Measurements from ENCODE around the gene SPESP1.

SPESP1 gene

GRCh38 chr15:68900027-68900426 is 30.3 kb upstream of the SPESP1 start:
- no peak overlapping the region for H3K9ac ChIP-seq (ENCODE audit: low read length)
- H4K8ac ChIP-seq (ENCODE audit: low read depth, low read length) = no peak overlapping the region
- no peak overlapping the region for H2AK5ac ChIP-seq (ENCODE audit: low read length)
- no peak overlapping the region for H3K14ac ChIP-seq (ENCODE audit: low read length)
- H3K79me2 ChIP-seq (ENCODE audit: control insufficient read depth, insufficient read depth, low read length, poor library complexity) = no peaks in the 10 kb centered on the region
- no CpG with 5 or more reads among the region's 3 CpGs for WGBS (ENCODE audit: extremely low coverage, insufficient coverage, insufficient read length)
- no peaks in the 10 kb centered on the region for H3K27me3 ChIP-seq (ENCODE audit: insufficient read depth, low read length)
- no peak overlapping the region for H3K4ac ChIP-seq (ENCODE audit: low read depth, low read length)
- no peak overlapping the region for H3K23ac ChIP-seq (ENCODE audit: low read length)
- no peak overlapping the region for H2AFZ ChIP-seq (ENCODE audit: insufficient read depth, low read length, poor library complexity)
- peaks cover 3% of the 10 kb centered on the region for H3K9me3 ChIP-seq (ENCODE audit: insufficient read depth, low read depth, low read length)
- no peaks in the 10 kb centered on the region for H3K79me1 ChIP-seq (ENCODE audit: low read length)
- no peak overlapping the region for H3K18ac ChIP-seq (ENCODE audit: low read length)
- H4K91ac ChIP-seq (ENCODE audit: low read depth, low read length) = no peak overlapping the region
- H3K4me2 ChIP-seq (ENCODE audit: low read length) = no peak overlapping the region
- H2BK5ac ChIP-seq (ENCODE audit: low read depth, low read length, poor library complexity) = no peak overlapping the region
- H3K27ac ChIP-seq (ENCODE audit: low read depth, low read length) = no peak overlapping the region
- no peaks in the 10 kb centered on the region for H3K36me3 ChIP-seq (ENCODE audit: control insufficient read depth in 1 of 2, insufficient read depth in 2 of 2, low read length in 2 of 2)
- no peak overlapping the region for H2BK12ac ChIP-seq (ENCODE audit: low read length)
- no peak overlapping the region for H4K12ac ChIP-seq (ENCODE audit: low read depth, low read length)
- DNase-seq = no peak
- no peak overlapping the region for H2BK120ac ChIP-seq (ENCODE audit: insufficient read depth, low read length, poor library complexity)
- no peaks in the 10 kb centered on the region for H3K4me1 ChIP-seq (ENCODE audit: control insufficient read depth in 1 of 2, insufficient read depth in 2 of 2, low read length in 2 of 2)
- H3K4me3 ChIP-seq (ENCODE audit: low read depth, low read length) = no peak overlapping the region

GRCh38 chr15:68907396-68907923 is 22.9 kb upstream of the SPESP1 start:
- H4K8ac ChIP-seq (ENCODE audit: low read depth, low read length) = no peak overlapping the region
- H3K79me2 ChIP-seq (ENCODE audit: control insufficient read depth, insufficient read depth, low read length, poor library complexity) = no peaks in the 10 kb centered on the region
- H3K4ac ChIP-seq (ENCODE audit: low read depth, low read length) = no peak overlapping the region
- no peak overlapping the region for H2BK12ac ChIP-seq (ENCODE audit: low read length)
- H3K27ac ChIP-seq (ENCODE audit: low read depth, low read length) = no peak overlapping the region
- H3K27me3 ChIP-seq (ENCODE audit: insufficient read depth, low read length) = no peaks in the 10 kb centered on the region
- no peak for DNase-seq
- H3K18ac ChIP-seq (ENCODE audit: low read length) = no peak overlapping the region
- no peak overlapping the region for H3K4me3 ChIP-seq (ENCODE audit: low read depth, low read length)
- H3K79me1 ChIP-seq (ENCODE audit: low read length) = no peaks in the 10 kb centered on the region
- no peak overlapping the region for H4K91ac ChIP-seq (ENCODE audit: low read depth, low read length)
- no peak overlapping the region for H4K12ac ChIP-seq (ENCODE audit: low read depth, low read length)
- no peak overlapping the region for H2AFZ ChIP-seq (ENCODE audit: insufficient read depth, low read length, poor library complexity)
- H2AK5ac ChIP-seq (ENCODE audit: low read length) = no peak overlapping the region
- no peak overlapping the region for H2BK5ac ChIP-seq (ENCODE audit: low read depth, low read length, poor library complexity)
- no peak overlapping the region for H2BK120ac ChIP-seq (ENCODE audit: insufficient read depth, low read length, poor library complexity)
- H3K4me2 ChIP-seq (ENCODE audit: low read length) = no peak overlapping the region
- no peak overlapping the region for H3K9ac ChIP-seq (ENCODE audit: low read length)
- H3K14ac ChIP-seq (ENCODE audit: low read length) = no peak overlapping the region
- H3K4me1 ChIP-seq (ENCODE audit: control insufficient read depth in 1 of 2, insufficient read depth in 2 of 2, low read length in 2 of 2) = no peaks in the 10 kb centered on the region
- WGBS (ENCODE audit: extremely low coverage, insufficient coverage, insufficient read length) = no CpG with 5 or more reads among the region's 2 CpGs
- no peak overlapping the region for H3K23ac ChIP-seq (ENCODE audit: low read length)
- H3K36me3 ChIP-seq (ENCODE audit: control insufficient read depth in 1 of 2, insufficient read depth in 2 of 2, low read length in 2 of 2) = no peaks in the 10 kb centered on the region
- H3K9me3 ChIP-seq (ENCODE audit: insufficient read depth, low read depth, low read length) = no peaks in the 10 kb centered on the region

DNA sequence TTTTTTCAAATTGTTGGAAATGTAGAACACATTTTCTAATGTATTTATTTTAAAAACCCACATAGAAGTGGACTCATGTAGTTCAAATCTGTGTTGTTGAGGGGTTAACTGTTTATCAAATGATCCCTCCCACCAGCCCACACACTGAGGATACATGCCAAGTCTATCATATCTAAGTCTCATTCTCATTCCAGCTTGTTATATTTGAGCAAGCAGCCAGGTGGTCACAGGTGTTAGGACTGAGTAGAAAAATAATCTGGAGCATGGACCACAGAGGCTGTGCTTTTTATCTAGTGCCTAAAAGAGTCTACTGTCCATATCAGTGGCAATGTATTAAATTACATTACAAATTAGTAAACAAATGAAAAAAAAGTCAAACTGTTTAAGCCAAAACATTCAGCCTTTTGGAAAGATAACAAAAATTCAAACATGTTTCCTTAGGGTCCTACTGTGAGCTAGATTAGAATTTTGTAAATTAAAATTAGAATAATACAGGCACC is 20.7 kb upstream of the SPESP1 start:
- H3K79me1 ChIP-seq (ENCODE audit: low read length) = no peaks in the 10 kb centered on the region
- H3K18ac ChIP-seq (ENCODE audit: low read length) = no peak overlapping the region
- H3K14ac ChIP-seq (ENCODE audit: low read length) = no peak overlapping the region
- no peak overlapping the region for H4K12ac ChIP-seq (ENCODE audit: low read depth, low read length)
- no peak overlapping the region for H2BK5ac ChIP-seq (ENCODE audit: low read depth, low read length, poor library complexity)
- no peaks in the 10 kb centered on the region for H3K27me3 ChIP-seq (ENCODE audit: insufficient read depth, low read length)
- DNase-seq = no peak
- no peak overlapping the region for H3K4ac ChIP-seq (ENCODE audit: low read depth, low read length)
- H3K27ac ChIP-seq (ENCODE audit: low read depth, low read length) = no peak overlapping the region
- no peaks in the 10 kb centered on the region for H3K36me3 ChIP-seq (ENCODE audit: control insufficient read depth in 1 of 2, insufficient read depth in 2 of 2, low read length in 2 of 2)
- no peak overlapping the region for H3K4me2 ChIP-seq (ENCODE audit: low read length)
- H3K4me3 ChIP-seq (ENCODE audit: low read depth, low read length) = no peak overlapping the region
- H3K4me1 ChIP-seq (ENCODE audit: control insufficient read depth in 1 of 2, insufficient read depth in 2 of 2, low read length in 2 of 2) = no peaks in the 10 kb centered on the region
- H3K9ac ChIP-seq (ENCODE audit: low read length) = no peak overlapping the region
- H3K9me3 ChIP-seq (ENCODE audit: insufficient read depth, low read depth, low read length) = no peaks in the 10 kb centered on the region
- H3K79me2 ChIP-seq (ENCODE audit: control insufficient read depth, insufficient read depth, low read length, poor library complexity) = no peaks in the 10 kb centered on the region
- H2AK5ac ChIP-seq (ENCODE audit: low read length) = no peak overlapping the region
- H2AFZ ChIP-seq (ENCODE audit: insufficient read depth, low read length, poor library complexity) = no peak overlapping the region
- H2BK120ac ChIP-seq (ENCODE audit: insufficient read depth, low read length, poor library complexity) = no peak overlapping the region
- H4K8ac ChIP-seq (ENCODE audit: low read depth, low read length) = no peak overlapping the region
- no peak overlapping the region for H4K91ac ChIP-seq (ENCODE audit: low read depth, low read length)
- no peak overlapping the region for H2BK12ac ChIP-seq (ENCODE audit: low read length)
- no peak overlapping the region for H3K23ac ChIP-seq (ENCODE audit: low read length)

DNA sequence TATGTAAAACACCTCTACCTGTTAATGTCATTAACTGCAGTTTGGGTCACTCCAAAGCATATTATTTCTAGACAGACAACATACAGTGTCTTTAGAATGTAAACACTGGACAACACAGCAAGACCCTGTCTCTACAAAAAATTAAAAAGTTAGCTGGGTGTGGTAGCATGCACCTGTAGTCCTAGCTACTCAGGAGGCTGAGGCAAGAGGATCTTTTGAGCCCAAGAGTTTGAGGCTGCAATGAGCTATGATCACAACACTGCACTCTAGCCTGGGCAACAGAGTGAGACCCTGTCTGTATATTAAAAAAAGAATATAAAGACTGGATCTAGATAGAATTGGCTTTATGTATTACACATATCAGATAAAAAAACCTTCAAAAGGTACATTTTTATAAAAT is 20.0 kb upstream of the SPESP1 start:
- Histone ChIP-seq H2AFZ (ENCODE audit: insufficient read depth, low read length, poor library complexity) (no peak overlapping the region), H3K27ac (ENCODE audit: low read depth, low read length) (no peak overlapping the region), H2BK5ac (ENCODE audit: low read depth, low read length, poor library complexity) (no peak overlapping the region), H3K18ac (ENCODE audit: low read length) (no peak overlapping the region), H3K79me2 (ENCODE audit: control insufficient read depth, insufficient read depth, low read length, poor library complexity) (no peaks in the 10 kb centered on the region), H3K23ac (ENCODE audit: low read length) (no peak overlapping the region), H2BK12ac (ENCODE audit: low read length) (no peak overlapping the region), H3K9ac (ENCODE audit: low read length) (no peak overlapping the region), H4K91ac (ENCODE audit: low read depth, low read length) (no peak overlapping the region), H4K8ac (ENCODE audit: low read depth, low read length) (no peak overlapping the region), H2AK5ac (ENCODE audit: low read length) (no peak overlapping the region), H3K14ac (ENCODE audit: low read length) (no peak overlapping the region), H3K79me1 (ENCODE audit: low read length) (no peaks in the 10 kb centered on the region), H3K9me3 (ENCODE audit: insufficient read depth, low read depth, low read length) (no peaks in the 10 kb centered on the region), H3K4me1 (ENCODE audit: control insufficient read depth in 1 of 2, insufficient read depth in 2 of 2, low read length in 2 of 2) (no peaks in the 10 kb centered on the region), H3K4me2 (ENCODE audit: low read length) (no peak overlapping the region), H3K4me3 (ENCODE audit: low read depth, low read length) (no peak overlapping the region), H3K27me3 (ENCODE audit: insufficient read depth, low read length) (no peaks in the 10 kb centered on the region), H4K12ac (ENCODE audit: low read depth, low read length) (no peak overlapping the region), H2BK120ac (ENCODE audit: insufficient read depth, low read length, poor library complexity) (no peak overlapping the region), H3K4ac (ENCODE audit: low read depth, low read length) (no peak overlapping the region), H3K36me3 (ENCODE audit: control insufficient read depth in 1 of 2, insufficient read depth in 2 of 2, low read length in 2 of 2) (no peaks in the 10 kb centered on the region)
- no peak for DNase-seq
